DMS79 treated with DMSO at 0.1 percent for 48 hours (cell line): ENCODE data around the gene RXFP2.

Experiments used
- DNase-seq: peaks from one replicate; lab custom pipeline; 2025; lab: John Stamatoyannopoulos, UW

Gene RXFP2

GRCh38 chr13:31827707-31828106, 88.4 kb downstream of the RXFP2 start:
- no peak for DNase-seq

GRCh38 chr13:31835932-31836331, 96.6 kb downstream of the RXFP2 start:
- DNase-seq: no peak

GRCh38 chr13:31843044-31843443, 103.7 kb downstream of the RXFP2 start:
- DNase-seq: no peak

GRCh38 chr13:31846182-31846938, 107.0 kb downstream of the RXFP2 start:
- DNase-seq: peak; percentile 77

- DNase-seq: no peak
Observed at GRCh38 chr13:31846961-31847752, 107.8 kb downstream of the RXFP2 start.

- DNase-seq: no peak
Observed at GRCh38 chr13:31848621-31849020, 109.3 kb downstream of the RXFP2 start.

- no peak for DNase-seq
Observed at GRCh38 chr13:31849206-31849605, 109.9 kb downstream of the RXFP2 start.

- no peak for DNase-seq
Observed at GRCh38 chr13:31850041-31850555, 110.8 kb downstream of the RXFP2 start.

- no peak for DNase-seq
Observed at GRCh38 chr13:31851216-31851615, 111.9 kb downstream of the RXFP2 start.
